Natural killer cell treated with Interleukin-12 subunit alpha and Interleukin-12 subunit beta and Interleukin-15 and Interleukin-18, amount 100 ng/mL, for 72 hours (primary cell): ENCODE data around the gene HRC. TPM values are rescaled to one million over a fixed set of nuclear protein-coding genes. Genes with fewer than 3 reads are reported as not detected.
"Not testable (repeated sequence)": the region's sequence is repeated elsewhere in the genome, so short reads cannot be mapped to it uniquely, and the experiment has no call there.

ENCODE experiments used
- ATAC-seq, 2 donors: fragments of 150-1000 bp; cut with Tn5 transposase in 1 of 2; sonication (Bioruptor Pico), chemical (Tn5 transposase) in 1 of 2; 2 replicates each; pipeline ENCODE4 v1.10.0; 2021
- DNase-seq: peaks from one replicate; pipeline ENCODE4 v3.0.0; 2022; ENCODE audit warnings: low spot score
- H3K27ac Mint-ChIP-seq, 2 donors: 1 replicate in 1 of 2; 2 replicates in 1 of 2; pipeline ENCODE4 v1.8.0; 2022; ENCODE audit warnings: mixed read lengths in 2 of 2, mild to moderate bottlenecking in 1 of 2, moderate library complexity in 1 of 2
- H3K27me3 Mint-ChIP-seq, 2 donors: 1 replicate in 1 of 2; 2 replicates in 1 of 2; pipeline ENCODE4 v1.8.0; 2022; ENCODE audit warnings: mixed read lengths in 2 of 2
- H3K36me3 Mint-ChIP-seq: one replicate; pipeline ENCODE4 v1.8.0; 2022; ENCODE audit warnings: mixed read lengths
- H3K4me1 Mint-ChIP-seq, 2 donors: 1 replicate in 1 of 2; 2 replicates in 1 of 2; pipeline ENCODE4 v1.8.0; 2022; ENCODE audit warnings: low read depth in 2 of 2, mixed read lengths in 2 of 2, mild to moderate bottlenecking in 1 of 2
- H3K4me3 Mint-ChIP-seq: one replicate; pipeline ENCODE4 v1.8.0; 2022; ENCODE audit warnings: mixed read lengths
- H3K9me3 Mint-ChIP-seq: 2 replicates; pipeline ENCODE4 v1.8.0; 2022; ENCODE audit warnings: mixed read lengths
- total RNA-seq, 2 donors: library from RNA; stranded (reverse); gene quantifications; one replicate each; pipeline ENCODE4 v1.2.3, GENCODE V29; 2022

Gene HRC
- total RNA-seq, 2 donors from 2014 or later = not detected

- H3K27ac Mint-ChIP-seq, H3K27me3 Mint-ChIP-seq, H3K36me3 Mint-ChIP-seq, DNase-seq, ATAC-seq, H3K4me3 Mint-ChIP-seq, H3K4me1 Mint-ChIP-seq: not testable (repeated sequence)
- H3K9me3 Mint-ChIP-seq = peaks cover 11% of the 10 kb centered on the region
These were observed 27.0 kb upstream of the HRC start for GRCh38 chr19:49182010-49182847.

DNA sequence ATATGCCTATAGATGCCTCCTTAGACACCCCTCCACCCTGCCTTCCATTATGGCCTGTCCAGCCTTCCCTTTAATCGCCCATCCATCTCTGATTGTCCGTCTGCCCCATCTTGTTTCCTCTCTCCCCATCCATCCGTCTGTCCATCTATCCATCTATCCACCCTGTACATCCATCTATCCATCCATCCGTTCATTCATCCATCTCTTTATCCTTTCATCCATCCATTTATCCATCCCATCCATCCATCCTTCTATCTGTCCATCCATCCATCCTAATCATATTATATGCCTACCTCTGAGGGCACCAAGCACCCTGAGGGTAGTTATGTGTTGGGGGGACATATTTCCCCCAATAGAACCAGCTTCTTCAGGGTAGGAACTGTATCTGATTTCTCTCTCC is 25.5 kb upstream of the HRC start:
- Mint-ChIP-seq H3K9me3 (peaks cover 11% of the 10 kb centered on the region), H3K36me3 (peaks cover 6% of the 10 kb centered on the region), H3K27ac (no peak overlapping the region), H3K4me1 (no peaks in the 10 kb centered on the region), H3K4me3 (no peak overlapping the region), H3K27me3 (peaks cover 0 to 5% of the 10 kb centered on the region in 2 donors)
- ATAC-seq (no peak), DNase-seq (no peak)

DNA sequence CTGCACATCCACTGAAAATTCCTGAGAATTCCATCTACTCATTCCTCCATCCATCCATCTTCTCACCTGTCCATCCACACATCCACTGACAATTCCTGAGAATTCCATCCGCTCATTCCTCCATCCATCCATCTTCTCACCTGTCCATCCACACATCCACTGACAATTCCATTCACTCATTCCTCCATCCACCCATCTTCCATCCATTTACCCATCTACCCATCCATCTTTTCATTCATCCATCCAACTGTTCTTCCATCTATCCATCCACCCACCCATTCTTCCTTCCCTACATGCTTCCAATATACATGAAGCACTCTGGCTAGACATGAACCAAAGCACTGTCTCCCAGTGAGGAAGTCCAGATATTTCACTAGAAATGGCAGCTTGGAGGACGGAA is 18.0 kb upstream of the HRC start:
- Mint-ChIP-seq H3K36me3 (no peaks in the 10 kb centered on the region), H3K4me3 (no peak overlapping the region), H3K9me3 (no peaks in the 10 kb centered on the region), H3K4me1 (no peaks in the 10 kb centered on the region), H3K27ac (no peak overlapping the region), H3K27me3 (peaks cover 0 to 2% of the 10 kb centered on the region in 2 donors)
- ATAC-seq (no peak), DNase-seq (no peak)

GRCh38 chr19:49168421-49168820 is 13.2 kb upstream of the HRC start:
- Mint-ChIP-seq H3K36me3 (no peaks in the 10 kb centered on the region), H3K4me3 (no peak overlapping the region), H3K27me3 (peaks cover 5 to 9% of the 10 kb centered on the region in 2 donors), H3K27ac (no peak overlapping the region), H3K9me3 (no peaks in the 10 kb centered on the region), H3K4me1 (no peaks in the 10 kb centered on the region)
- DNase-seq (no peak), ATAC-seq (no peak)

- no peaks in the 10 kb centered on the region for H3K4me1 Mint-ChIP-seq
- H3K36me3 Mint-ChIP-seq = no peaks in the 10 kb centered on the region
- ATAC-seq (no peak), DNase-seq (no peak)
- peaks cover 5 to 9% of the 10 kb centered on the region in 2 donors for H3K27me3 Mint-ChIP-seq
- no peak overlapping the region for H3K4me3 Mint-ChIP-seq
- no peak overlapping the region for H3K27ac Mint-ChIP-seq
- no peaks in the 10 kb centered on the region for H3K9me3 Mint-ChIP-seq
These were observed 12.7 kb upstream of the HRC start for GRCh38 chr19:49167857-49168409.

DNA sequence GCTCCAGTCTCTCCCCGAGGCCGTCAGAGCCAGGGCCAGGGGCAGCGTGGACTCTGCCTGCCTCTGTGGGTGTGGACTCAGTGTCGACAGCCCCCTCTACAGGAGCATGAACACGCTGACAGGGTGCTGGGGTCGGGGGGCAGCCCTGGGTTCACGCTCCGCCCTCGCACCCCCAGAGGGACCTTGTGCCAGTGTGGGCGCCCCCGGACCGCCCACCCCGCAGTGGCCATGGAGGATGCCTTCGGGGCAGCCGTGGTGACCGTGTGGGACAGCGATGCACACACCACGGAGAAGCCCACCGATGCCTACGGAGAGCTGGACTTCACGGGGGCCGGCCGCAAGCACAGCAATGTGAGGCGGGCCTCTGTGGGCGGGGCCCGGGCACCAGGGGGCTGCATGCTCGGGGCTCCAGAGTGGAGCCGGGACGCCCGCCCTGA is 10.7 kb upstream of the HRC start:
- H3K27me3 Mint-ChIP-seq = peaks cover 7 to 13% of the 10 kb centered on the region in 2 donors
- DNase-seq (no peak), ATAC-seq (peak in 1 of 2 donors; percentile 49)
- H3K4me3 Mint-ChIP-seq = no peak overlapping the region
- no peaks in the 10 kb centered on the region for H3K9me3 Mint-ChIP-seq
- no peaks in the 10 kb centered on the region for H3K4me1 Mint-ChIP-seq
- H3K27ac Mint-ChIP-seq = no peak overlapping the region
- no peaks in the 10 kb centered on the region for H3K36me3 Mint-ChIP-seq

DNA sequence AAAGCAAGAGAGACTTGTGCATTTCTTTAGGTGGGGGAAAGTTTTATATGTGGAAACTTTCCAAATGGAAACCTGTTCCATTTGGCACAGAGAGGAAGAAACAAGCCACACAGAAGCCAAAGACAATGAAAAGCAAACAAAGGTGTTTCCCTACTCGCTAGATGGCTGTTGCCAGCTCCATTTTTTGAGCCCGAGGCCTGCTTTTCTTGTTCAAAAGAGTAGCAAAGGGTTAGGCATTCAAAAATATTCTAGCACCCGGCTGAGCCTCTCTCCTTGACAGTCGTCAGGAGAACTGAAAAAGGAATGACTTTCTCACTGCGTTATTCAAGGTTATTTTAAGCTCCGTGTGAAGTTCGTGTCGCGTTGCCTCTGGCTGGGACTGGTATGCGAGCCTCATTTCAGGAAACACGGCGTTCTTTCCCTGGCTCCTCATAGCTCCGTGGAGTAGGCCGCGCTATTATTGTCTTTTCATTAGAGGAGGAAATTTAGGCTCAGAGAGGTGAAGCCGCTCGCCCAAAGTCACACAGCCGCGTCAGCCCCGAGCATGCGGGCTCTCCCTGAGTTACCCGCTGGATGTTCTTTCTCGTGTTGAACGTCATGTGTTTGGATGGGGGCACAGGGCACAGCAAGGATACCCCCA is 10.0 kb upstream of the HRC start:
- Mint-ChIP-seq H3K4me1 (no peaks in the 10 kb centered on the region), H3K36me3 (no peaks in the 10 kb centered on the region), H3K27ac (no peak overlapping the region), H3K4me3 (no peak overlapping the region), H3K9me3 (no peaks in the 10 kb centered on the region), H3K27me3 (peaks cover 9 to 19% of the 10 kb centered on the region in 2 donors)
- ATAC-seq (no peak), DNase-seq (no peak)

- no peak for ATAC-seq
- no peak overlapping the region for H3K4me3 Mint-ChIP-seq
- H3K36me3 Mint-ChIP-seq = no peaks in the 10 kb centered on the region
- H3K27me3 Mint-ChIP-seq = peaks cover 22 to 43% of the 10 kb centered on the region in 2 donors
- H3K27ac Mint-ChIP-seq = no peak overlapping the region
- DNase-seq = no peak
- no peaks in the 10 kb centered on the region for H3K9me3 Mint-ChIP-seq
- H3K4me1 Mint-ChIP-seq = peaks cover 4 to 7% of the 10 kb centered on the region in 2 donors
These were observed 6.8 kb upstream of the HRC start for GRCh38 chr19:49161987-49162386.

DNA sequence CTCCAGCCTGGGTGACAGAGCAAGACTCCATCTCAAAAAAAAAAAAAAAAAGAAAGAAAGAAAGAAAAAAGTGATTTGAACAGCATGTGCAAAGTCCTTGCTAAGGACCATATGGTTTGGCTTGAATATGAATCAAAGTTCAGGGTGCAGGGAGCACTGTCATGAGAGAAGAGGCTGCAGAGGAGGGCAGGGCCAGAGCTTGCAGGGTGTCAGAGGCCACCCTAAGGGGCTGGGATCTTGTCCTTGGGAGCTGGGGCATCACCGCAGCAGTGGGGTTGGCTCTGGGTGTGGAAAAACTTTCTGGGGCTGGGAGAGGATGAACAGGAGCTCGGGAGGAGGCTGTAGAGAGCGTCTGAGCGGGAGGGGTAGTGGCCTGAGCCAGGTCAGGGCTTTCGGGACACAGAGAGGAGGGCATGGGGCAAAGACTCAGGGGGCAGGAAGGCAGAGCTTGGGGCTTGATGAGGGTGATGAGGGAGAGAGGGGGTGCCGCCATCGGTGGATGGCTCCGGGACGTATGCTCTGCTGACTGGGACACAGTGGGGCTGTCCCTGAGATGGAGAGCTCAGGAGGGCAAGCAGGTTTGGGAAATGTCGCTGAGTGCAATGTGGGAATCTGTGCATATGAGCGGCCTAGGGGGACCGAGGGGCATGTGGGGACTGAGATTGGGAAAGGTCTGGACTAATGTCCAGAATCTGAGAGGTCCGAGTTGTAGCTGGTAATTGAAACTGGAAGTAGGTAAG is 5.4 kb upstream of the HRC start:
- DNase-seq = no peak

GRCh38 chr19:49157445-49158224 is 2.4 kb upstream of the HRC start, which contains the start of gene TRPM4:
Gene TRPM4, plus strand, starts transcription at chr19:49157792. Its CDS starts 75 bp downstream, at chr19:49157867.
- Mint-ChIP-seq H3K4me1 (peaks cover 10 to 15% of the 10 kb centered on the region in 2 donors), H3K4me3 (peak within 1 kb of the TSS; percentile 35), H3K27me3 (peaks cover 24 to 61% of the 10 kb centered on the region in 2 donors), H3K27ac (no peak within 1 kb of the TSS), H3K9me3 (peaks cover 3% of the 10 kb centered on the region), H3K36me3 (no peaks in the 10 kb centered on the region)
- DNase-seq = no peak
- peak; percentile 35 to 59 for ATAC-seq

More for the DNA sequence above, 5.4 kb upstream of the HRC start:
- ATAC-seq = no peak
- H3K4me1 Mint-ChIP-seq = peaks cover 4 to 7% of the 10 kb centered on the region in 2 donors
- H3K36me3 Mint-ChIP-seq = no peaks in the 10 kb centered on the region
- H3K27ac Mint-ChIP-seq = no peak overlapping the region
- H3K4me3 Mint-ChIP-seq = no peak overlapping the region
- H3K9me3 Mint-ChIP-seq = no peaks in the 10 kb centered on the region
- peaks cover 21 to 44% of the 10 kb centered on the region in 2 donors for H3K27me3 Mint-ChIP-seq

- H3K36me3 Mint-ChIP-seq = no peaks in the 10 kb centered on the region
- H3K4me3 Mint-ChIP-seq = no peak overlapping the region
- H3K27me3 Mint-ChIP-seq = peaks cover 24 to 63% of the 10 kb centered on the region in 2 donors
- peaks cover 15 to 17% of the 10 kb centered on the region in 2 donors for H3K4me1 Mint-ChIP-seq
- H3K9me3 Mint-ChIP-seq = peaks cover 3% of the 10 kb centered on the region
- DNase-seq (no peak), ATAC-seq (no peak)
- no peak overlapping the region for H3K27ac Mint-ChIP-seq
These were observed 687 bp upstream of the HRC start for GRCh38 chr19:49155820-49156346.

DNA sequence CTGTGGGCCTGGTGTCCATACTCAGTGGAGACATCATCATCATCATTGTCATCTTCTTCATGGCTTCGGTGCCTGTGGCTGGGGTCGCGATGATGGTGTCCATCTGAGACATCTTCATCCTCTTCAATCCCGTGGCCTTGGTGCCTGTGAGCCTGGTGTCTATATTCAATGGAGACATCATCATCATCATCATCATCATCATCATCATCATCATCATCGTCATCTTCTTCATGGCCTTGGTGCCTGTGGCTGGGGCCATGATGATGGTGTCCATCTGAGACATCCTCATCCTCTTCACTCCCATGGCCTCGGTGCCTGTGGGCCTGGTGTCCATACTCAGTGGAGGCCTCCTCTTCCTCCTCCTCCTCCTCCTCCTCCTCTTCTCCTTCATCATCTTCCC is 917 bp downstream of the HRC start:
- Mint-ChIP-seq H3K9me3 (peaks cover 3% of the 10 kb centered on the region), H3K36me3 (no peaks in the 10 kb centered on the region), H3K27ac (peak overlapping the region in 1 of 2 donors; percentile 1), H3K4me1 (peaks cover 23 to 24% of the 10 kb centered on the region in 2 donors), H3K27me3 (peaks cover 20 to 49% of the 10 kb centered on the region in 2 donors), H3K4me3 (no peak overlapping the region)
- DNase-seq (no peak), ATAC-seq (no peak)
